ENCODE measurements around the gene SPTB.

SPTB gene

DNA sequence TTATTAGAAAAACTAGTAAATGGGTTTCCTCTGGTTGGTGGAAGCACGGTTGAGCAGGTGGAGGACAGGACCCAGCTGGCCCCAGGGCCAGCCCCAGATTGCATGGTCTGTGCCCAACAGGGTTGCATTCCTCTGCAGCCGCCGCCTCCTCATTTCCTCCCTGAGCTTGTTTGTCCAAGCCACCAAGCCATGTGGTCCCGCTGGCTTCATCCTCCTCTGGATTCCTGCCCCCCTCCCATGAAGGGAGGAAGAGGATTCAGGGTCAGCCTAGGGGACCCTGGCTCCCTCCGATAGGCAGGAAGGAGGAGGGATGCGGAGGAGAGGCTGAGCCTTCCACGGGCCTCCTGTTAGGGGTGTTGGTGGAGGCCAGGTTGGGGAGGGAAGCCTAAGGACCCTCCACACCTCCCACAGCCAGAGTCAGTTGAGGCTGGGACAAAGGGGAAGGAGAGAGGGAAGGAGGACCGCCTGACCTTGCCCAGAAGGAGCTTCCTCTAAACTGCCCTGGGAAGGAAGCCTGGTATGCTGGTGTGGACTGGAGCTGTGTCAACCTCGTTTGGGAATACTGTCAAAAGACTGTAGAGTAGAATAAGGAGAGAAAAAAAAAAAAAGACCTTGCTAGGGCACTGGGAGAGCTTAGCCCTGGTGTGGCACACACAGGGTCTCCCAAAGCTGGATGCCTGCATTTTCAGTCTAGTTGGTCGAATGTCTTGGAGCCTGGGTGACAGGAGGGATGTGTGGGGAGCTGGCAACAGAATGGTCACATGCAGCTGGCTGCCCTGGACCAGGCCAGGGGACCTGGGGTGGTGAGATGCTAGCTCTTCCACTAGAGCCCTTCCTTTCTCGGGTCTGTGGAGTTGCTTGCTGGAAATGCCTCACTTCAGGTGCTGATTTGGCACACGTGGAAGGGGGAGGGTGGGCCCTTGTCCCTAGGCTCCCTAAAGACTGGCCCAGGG, 133.1 kb downstream of the SPTB start:
- FAIRE-seq: no peak

DNA sequence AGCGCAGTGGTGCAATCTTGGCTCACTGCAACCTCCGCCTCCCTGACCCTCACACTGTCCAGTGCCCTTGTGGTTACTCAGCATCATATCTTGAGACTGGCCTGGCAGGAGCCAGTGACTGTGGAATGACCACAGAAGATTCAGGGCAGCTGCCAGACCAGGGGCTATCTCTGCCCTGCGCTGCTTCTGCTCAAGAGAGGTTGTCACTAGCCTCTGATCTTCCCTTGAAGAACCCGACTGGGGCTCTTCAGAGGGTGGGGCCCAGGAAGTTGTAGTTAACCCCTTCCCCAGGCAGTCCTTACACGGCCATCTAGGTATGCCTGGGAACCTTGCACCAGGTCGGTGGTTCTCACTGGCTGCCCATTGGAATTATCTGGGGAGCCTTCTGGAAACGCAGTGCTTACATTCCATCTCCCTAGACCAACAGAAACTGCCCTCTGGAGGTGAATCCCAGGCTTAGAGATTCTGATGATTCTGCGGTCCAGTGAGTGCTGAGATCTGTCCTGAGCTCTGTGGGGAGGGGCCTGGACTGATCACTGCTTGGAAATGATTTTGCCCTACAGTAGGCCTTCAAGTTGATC, 134.1 kb downstream of the SPTB start:
- FAIRE-seq: no peak

DNA sequence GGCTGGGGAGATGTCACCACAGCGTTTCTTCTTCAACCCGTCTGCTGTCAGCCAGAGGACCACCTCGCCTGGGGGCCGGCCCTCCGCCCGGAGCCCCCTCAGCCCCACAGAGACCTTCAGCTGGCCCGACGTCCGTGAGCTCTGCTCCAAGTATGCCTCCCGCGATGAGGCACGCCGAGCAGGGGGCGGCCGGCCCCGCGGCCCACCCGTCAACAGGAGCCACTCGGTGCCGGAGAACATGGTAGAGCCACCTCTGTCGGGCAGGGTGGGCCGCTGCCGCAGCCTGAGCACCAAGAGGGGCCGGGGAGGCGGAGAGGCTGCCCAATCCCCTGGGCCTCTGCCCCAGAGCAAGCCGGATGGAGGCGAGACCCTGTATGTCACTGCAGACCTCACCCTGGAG, 136.6 kb downstream of the SPTB start:
- FAIRE-seq: no peak

DNA sequence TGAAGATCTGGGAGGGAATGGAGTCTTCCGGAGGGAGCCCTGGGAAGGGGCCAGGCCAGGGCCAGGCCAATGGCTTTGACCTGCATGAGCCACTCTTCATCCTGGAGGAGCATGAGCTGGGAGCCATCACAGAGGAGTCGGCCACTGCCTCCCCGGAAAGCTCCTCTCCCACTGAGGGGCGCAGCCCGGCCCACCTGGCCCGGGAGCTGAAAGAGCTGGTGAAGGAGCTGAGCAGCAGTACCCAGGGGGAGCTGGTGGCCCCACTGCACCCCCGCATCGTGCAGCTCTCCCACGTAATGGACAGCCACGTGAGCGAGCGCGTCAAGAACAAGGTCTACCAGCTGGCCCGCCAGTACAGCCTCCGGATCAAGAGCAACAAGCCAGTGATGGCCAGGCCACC, 137.7 kb downstream of the SPTB start:
- FAIRE-seq: no peak

DNA sequence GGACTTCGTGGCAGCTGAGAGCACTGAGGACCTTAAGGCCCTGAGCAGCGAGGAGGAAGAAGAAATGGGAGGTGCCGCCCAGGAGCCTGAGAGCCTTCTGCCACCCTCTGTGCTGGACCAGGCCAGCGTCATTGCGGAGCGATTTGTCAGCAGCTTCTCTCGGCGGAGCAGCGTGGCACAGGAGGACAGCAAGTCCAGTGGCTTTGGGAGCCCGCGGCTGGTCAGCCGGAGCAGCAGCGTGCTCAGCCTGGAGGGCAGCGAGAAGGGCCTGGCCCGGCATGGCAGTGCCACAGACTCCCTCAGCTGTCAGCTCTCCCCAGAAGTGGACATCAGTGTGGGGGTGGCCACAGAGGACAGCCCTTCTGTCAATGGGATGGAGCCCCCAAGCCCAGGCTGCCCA, 138.5 kb downstream of the SPTB start:
- no peak for FAIRE-seq

DNA sequence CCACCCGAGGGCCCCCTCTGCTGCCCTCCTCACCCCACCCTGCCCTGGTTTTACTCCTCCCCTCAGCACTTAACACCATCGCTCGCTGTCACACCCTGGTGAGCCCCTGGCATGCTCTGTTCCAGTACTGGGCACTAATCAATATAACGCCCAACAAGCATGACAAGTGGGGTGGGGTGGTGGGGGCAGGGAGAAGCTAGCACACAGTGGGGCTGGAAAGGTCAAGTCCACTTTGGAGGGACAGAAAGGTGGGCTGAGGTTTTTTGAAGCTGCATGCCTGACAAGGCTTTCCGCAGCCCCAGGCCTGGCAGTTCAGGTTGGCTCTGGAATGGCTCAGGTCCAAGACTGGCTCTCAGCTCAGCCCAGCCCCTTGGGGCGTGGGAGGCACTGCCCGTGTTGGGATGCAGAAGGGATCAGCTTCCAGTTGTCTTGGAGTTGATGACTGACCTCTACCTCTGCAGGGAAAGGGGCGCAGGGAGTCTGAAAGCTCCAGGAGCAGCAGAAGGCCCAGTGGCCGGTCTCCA, 141.4 kb downstream of the SPTB start:
- no peak for FAIRE-seq

DNA sequence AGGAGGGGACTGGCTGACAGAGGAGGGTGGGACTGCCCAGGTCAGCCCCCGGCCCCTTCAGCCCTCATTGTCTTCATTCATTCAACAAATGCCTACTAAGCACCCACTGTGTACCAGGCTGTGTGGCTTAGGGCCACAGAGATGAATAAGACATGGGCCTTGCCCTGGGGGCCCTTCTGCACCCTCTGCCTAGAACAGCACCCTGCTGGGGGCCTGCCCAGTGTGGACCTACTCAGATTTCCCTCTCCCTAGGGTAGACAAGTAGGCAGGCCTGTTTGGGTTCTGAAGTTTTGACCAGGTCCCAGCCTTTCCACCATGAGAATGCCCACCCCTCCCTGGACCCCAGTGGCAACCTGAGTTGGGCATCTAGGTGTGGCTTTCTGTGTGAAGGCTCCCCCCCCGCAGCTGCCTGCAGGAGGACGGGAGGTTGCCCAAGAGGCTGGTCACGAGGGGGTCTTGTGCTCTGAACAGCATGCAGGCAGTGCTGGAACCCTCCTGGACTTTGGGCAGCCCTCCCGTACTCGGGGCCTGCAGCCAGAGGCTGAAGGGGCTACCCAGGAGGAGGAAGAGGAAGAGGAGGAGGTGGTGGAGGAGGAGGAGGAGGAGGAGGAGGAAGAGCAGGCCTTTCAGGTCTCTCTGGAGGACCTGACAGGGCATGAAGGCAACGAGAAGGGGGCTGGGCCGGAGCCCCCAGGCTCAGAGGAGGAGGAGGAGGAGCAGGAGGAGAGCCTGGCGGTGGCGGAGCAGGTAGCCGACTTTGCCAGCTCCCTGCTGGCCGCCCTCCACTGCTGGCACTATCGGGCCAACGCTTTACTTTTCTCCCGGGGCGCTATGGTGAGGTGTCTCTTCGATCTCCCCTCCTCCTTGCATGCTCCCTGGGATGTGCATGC, 142.1 kb downstream of the SPTB start:
- FAIRE-seq: no peak

DNA sequence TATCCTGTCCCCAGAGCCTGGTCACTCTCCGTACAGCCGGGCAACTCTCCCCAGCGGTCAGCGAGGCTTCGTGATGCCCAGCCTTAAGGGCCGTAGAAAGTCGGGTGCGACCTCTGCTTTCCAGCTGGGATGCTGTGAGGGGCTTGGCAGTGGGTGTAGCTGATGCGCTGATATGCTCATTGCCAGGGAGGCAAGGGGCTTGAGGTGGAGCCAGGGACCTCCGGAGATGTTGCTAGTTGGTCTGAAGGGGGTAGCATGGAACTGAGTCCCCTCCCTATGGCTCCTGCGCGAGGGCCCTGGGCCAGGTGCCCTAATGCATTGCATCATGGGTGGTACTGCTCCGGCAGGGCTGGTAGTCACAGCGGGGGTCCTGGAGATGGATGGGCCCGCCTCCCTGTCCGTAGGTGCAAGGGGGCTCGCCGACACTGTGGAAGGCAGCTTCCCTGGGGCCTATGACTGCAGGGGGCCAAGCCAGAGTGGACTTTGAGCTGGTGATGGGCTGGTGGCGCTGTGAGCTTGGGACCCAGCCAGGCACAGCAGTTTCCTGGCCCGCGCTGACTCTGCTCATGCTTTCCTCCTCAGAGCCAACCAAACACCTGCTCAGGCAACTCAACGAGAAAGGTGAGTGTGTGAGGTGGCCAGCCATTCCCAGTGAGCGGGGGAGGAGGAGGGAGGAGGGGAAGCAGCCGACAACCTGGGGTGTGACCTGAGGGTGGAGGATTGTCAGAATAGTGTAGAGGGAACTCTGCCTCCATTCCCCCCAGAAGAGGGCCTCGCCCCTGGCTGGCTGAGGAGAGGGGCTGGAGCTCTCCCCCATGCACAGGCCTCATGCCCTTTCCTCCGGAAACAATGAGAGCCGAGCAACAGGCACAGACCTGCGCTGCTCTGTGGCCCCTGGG, 143.2 kb downstream of the SPTB start:
- no peak for FAIRE-seq

DNA sequence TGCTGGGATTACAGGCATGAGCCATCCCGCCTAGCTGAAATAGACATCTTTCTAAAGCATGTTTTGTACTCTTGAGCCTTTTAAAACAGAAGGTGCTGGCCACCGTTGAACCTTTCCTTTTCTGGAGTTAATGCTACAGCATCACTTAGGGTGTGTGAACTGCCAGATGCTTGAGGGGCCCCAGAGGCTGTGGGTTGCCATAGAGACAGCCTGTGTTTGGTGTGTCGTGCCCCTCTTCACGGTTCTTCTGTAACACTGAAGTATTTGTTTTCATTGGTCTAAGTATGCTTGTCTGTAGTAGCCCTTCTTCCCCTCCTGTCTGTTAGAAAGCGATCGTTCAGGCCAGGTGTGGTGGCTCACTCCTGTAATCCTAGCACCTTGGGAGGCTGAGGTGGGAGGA, 144.7 kb downstream of the SPTB start:
- FAIRE-seq: no peak

DNA sequence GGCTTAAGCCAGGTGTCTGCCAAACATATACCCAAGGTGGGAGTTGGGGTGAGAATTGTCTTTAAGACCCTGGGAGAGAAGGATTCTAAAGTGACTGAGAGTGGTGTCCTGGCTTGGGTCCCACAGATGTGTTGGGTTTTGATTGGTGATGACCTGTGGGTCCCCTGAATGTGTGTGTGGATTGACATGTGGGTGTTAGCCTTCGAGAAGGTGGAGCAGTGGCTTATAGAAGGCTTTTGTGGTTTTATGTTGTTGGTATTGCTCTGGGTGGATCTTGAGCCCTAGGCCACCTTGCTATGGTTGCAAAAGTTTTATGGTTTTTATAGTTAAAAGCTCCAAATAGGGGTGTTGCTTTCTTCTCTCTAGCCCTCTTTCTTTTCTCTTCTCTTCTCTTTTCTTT, 145.8 kb downstream of the SPTB start:
- no peak for FAIRE-seq

DNA sequence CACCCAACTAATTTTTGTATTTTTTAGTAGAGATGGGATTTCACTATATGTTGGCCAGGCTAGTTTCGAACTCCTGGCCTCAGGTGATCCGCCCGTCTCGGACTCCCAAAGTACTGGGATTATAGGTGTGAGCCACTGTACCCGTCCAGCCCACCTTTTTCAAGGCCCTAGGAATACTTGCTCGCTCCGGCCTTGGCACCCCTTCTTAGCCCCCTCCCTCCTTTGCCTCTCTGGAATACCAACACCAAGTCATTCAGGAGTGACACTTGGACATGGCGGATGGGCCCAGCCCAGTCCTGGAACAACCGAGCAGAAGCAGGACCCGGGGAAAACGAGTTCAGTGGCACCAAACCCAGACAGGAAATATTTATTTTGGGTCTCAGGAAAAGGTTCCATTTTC, 146.4 kb downstream of the SPTB start:
- no peak for FAIRE-seq

DNA sequence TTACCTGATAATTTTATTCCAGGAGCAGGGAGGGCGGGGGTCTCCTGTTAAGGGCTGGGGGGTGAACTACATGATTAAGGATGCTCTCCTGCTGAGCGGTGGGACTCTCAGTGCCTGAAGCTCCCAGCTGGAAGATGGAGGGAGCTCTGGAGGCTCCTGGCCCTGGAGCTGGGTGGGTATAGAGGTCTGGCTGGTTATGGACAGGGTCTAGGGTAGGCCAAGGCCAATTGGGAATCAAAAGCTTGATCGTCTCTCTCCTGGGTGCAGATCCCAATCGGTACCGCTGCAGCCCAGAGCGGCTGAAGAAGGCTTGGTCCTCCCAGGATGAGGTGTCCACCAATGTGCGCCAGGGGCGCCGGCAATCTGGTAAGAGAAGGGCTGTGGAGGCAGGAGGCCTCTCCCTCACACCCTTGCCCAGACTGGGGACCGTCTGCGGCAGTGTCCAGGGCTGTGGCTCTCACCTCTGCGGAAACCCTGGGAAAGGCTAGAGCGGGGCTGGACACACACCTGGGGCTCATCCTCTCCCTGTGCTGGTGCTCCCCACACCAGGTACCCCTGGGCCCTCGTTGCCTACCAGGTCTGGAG, 147.1 kb downstream of the SPTB start:
- no peak for FAIRE-seq

DNA sequence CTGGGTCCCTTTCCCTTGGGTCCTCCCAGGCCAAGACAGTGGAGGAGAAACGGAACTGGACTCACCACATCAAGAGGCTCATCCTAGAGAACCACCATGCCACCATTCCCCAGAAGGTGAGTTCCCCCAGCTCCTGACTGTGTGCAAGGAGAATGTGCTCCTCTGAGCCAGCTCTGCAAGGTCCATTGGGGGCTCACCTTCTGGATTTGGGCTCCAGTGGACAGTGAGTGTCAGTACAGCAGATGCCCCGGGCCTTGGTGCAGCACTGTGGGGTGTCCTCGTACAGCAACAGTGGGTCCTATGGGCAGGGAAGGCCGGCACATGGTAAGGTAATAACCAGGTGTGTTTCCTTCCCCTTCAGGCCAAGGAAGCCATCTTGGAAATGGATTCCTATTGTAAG, 147.6 kb downstream of the SPTB start:
- FAIRE-seq: no peak

DNA sequence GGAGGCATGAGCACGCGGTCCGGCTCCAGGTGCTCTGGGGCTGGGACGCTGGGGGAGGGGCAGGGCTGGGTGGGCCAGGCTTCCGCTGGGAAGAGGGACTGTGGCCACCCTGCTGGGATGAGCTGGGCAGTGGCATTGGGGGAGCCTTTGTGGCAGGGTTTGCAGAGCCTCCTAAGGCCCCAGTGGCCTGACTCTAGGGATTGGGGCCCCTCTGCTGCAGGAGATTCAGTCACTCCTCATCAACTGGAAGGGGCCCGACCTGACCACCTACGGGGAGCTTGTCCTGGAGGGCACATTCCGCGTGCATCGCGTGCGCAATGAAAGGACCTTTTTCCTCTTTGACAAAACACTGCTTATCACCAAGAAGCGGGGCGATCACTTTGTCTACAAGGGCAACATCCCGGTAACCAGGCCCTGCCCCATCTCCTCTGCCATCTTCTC, 148.5 kb downstream of the SPTB start:
- FAIRE-seq: no peak

DNA sequence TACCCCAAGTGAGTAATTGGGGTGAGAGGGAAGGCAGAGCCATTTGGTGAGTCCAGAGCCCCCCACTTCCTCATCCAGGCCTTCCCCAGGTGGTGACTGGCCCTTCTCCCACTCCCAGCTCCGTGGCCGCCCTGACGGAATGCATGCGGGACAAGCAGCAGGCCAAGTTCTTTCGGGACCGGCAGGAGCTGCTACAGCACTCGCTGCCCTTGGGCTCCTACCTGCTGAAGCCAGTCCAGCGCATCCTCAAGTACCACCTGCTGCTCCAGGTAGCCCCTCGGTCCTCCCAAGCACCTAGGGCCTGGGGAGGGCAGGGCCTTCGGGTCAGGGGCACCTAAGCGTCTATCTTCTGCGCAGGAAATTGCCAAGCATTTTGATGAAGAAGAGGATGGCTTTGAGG, 149.0 kb downstream of the SPTB start:
- FAIRE-seq: no peak

DNA sequence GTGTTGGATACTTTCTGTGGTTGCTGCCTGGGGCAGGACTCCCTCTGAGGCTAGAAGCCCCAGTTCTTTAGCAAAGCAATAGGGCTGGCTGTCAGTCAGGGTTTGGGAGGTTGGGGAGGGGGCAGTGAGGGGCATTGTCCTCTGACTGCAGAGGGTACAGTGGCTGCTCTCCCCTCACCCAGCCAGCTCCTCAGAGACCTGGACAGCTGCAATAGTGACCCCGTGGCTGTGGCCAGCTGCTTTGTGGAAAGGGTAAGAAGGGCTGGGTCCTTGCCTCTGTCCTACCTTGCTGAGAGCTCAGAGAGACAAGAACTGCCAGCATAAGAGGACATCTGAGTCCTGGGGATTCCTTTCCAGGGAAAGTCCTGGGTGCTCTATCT, 149.7 kb downstream of the SPTB start:
- FAIRE-seq: no peak

DNA sequence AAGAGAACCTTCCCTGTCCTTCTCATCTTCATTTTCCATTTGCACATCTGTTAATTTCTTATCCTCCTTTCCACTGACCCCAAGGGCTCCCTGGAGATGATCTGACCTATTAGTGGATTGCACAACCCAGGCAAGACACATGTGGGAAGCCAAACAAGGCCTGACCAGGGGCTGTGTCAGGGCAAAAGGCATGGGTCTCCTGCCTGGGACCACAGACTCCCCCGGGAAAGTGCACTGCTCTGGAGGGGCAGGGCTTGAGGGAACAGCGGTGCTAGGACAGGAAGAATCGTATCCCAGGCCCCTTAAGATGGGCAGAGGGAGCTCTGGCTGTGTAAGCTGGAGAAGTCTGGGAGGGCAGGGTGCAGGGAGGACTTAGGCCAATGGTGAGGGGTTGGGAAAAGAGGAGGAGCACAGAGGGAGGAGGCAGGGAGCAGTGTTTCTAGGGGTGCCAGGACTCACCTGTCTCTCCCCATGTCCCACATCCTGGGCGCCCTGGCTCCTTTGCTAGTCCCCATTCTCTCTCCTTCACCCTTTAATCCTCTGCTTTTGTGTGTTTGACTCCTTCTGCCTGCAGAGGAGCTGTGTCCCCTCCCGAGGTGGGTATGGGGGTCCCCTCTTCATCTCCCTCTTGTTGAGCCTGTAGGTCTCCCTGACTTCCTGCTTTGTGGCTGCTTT, 150.2 kb downstream of the SPTB start:
- FAIRE-seq: no peak

DNA sequence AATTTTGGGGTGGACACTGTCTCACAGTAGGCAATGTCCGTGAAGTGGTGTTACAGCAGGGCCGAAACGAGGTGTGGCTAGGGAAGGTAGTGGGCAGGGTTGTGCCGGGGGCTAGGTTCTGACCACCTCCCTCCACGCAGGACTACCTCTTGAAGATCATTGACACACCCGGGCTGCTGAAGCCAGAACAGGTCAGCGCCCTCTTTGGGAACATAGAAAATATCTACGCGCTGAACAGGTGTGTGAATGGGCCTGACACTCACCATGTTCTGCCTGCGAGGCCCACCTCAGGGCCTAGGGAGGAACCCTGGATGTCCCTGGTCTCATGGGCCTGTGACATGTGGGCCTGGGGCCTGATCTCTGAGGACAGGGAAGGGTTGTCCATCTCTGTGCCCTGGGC, 150.9 kb downstream of the SPTB start:
- FAIRE-seq: no peak

DNA sequence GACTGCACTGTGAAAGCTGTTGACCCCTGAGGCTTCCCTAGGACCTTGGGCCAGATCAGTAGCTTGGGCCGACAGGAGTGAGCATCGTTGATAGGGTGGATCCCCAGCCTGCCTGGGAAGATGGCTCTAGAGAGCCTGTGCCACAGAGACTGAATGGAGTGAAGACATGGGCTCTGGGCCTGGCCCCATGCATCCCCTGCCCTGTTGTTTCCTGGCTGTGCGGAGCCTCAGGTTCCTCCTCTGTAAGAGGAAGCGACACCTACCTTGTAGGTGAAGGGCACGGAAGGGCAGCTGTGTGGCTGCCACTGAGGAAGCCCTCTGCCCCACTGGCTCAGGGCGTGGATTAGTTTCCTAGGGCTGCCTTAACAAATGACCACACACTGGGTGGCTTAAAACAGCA, 151.6 kb downstream of the SPTB start:
- FAIRE-seq: no peak

DNA sequence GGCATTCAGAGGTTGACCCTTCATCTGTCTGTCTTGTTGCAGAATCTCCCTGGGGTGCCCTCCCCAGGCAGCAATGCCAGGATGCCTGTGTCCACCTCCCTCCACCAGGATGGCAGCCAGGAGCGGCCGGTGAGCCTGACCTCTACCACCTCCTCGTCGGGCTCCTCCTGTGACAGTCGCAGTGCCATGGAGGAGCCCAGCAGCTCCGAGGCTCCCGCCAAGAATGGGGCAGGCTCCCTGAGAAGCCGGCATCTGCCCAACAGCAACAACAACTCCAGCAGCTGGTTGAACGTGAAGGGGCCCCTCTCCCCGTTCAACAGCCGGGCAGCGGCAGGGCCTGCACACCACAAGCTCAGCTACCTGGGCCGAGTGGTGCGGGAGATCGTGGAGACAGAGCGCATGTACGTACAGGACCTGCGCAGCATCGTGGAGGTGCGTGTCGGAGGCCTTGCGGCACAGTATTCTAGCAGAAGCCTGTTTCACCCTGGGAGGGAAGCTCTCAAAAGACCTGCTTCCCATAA, 152.1 kb downstream of the SPTB start:
- FAIRE-seq: no peak

DNA sequence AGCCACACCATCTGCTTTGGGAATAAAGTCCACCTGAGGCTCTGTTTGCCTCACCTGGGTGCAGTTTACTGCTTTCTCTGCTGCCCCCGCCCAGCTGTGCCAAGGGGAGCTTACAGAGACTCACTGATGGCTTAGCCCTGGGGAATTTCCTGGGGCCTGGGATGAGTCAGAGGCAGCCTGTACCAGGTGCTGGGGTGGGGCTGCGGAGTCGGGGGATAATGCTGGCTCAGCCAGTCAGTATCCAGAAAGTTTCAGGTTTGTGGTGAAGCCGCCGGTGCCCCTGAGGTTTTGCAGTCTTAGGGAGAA, 153.2 kb downstream of the SPTB start:
- FAIRE-seq: no peak
